ENCODE data around the gene FFAR3. TPM values are rescaled to one million over a fixed set of nuclear protein-coding genes. Genes with fewer than 3 reads are reported as not detected.

FFAR3 gene
- total and polyA plus RNA-seq, 9 of the 15 experiments (the other 6 are each of a cell fraction or from before 2014, with no cell fraction given), result not detected

GRCh38 chr19:35309481-35310279, 48.6 kb upstream of the FFAR3 start (continued):
- TF ChIP-seq MLLT1 (IDR thresholded peaks at IDR 0.05) (no peak), NR1H2 (CRISPR knock-in tag; IDR thresholded peaks at IDR 0.05) (no peak), ZNF444 (CRISPR knock-in tag; IDR thresholded peaks at IDR 0.05) (no peak), RBFOX2 (IDR thresholded peaks at IDR 0.05; ENCODE audit: low read depth, low read length) (peak; percentile 91), NFE2L1 (tag; IDR thresholded peaks at IDR 0.05; ENCODE audit: borderline replicate concordance, low read depth) (no peak), TFE3 (CRISPR knock-in tag; IDR thresholded peaks at IDR 0.05) (no peak), GABPA (tag; conservative IDR thresholded peaks at IDR 0.05; ENCODE audit: low read depth) (no peak), MITF (IDR thresholded peaks at IDR 0.05) (peak; percentile 58; the same call in 1 of the 2 replicates), CCNT2 (IDR thresholded peaks at IDR 0.05; ENCODE audit: borderline replicate concordance, extremely low read depth, insufficient read length, low read depth, low read length) (no peak), FOXP4 (CRISPR knock-in tag; IDR thresholded peaks at IDR 0.05; ENCODE audit: borderline replicate concordance) (no peak), BCOR (IDR thresholded peaks at IDR 0.05) (no peak), ETV6 (IDR thresholded peaks at IDR 0.05; ENCODE audit: borderline replicate concordance in 1 of 2, low read depth in 2 of 2, low read length in 1 of 2) (no peak), ETV6 (CRISPR knock-in tag; IDR thresholded peaks at IDR 0.05; ENCODE audit: borderline replicate concordance) (no peak), SIX5 (IDR thresholded peaks at IDR 0.05; ENCODE audit: borderline replicate concordance in 1 of 2, insufficient read depth in 1 of 2, low read depth in 1 of 2, low read length in 2 of 2) (no peak), CHD4 (IDR thresholded peaks at IDR 0.05; ENCODE audit: insufficient read depth, insufficient replicate concordance, low read depth, low read length, poor library complexity, severe bottlenecking) (no peak), LEF1 (IDR thresholded peaks at IDR 0.05) (peak; percentile 52; the same call in 1 of the 2 replicates), COPS2 (conservative IDR thresholded peaks at IDR 0.05) (no peak), PRMT5 (CRISPR knock-in tag; IDR thresholded peaks at IDR 0.05) (no peak), KLF1 (tag; IDR thresholded peaks at IDR 0.05) (peak; percentile 86), SAFB2 (IDR thresholded peaks at IDR 0.05; ENCODE audit: borderline replicate concordance, low read depth, low read length, severe bottlenecking) (no peak), CBFA2T2 (conservative IDR thresholded peaks at IDR 0.05) (no peak)
